ENCODE results near the gene TAF1.
"Not testable (repeated sequence)": the region's sequence is repeated elsewhere in the genome, so short reads cannot be mapped to it uniquely, and the experiment has no call there.

Gene TAF1

DNA sequence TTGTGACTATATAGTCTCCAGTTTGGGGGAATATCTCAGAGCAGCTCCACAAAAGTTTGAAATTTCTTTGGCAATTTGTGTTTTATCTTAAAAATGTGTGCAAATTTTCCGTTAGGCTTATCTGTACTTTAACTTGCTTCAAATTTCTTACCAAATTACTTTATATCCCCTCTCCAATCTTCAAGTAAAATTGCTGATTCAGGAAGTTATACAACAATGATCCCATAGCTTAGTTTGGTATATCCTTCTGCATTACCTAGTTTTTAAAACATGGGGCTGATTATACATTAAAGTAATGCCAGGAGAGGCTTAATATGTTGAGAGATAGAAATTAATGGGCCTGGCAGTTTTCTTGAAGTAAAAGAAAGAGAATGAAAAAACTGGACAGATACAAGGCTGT, 66.6 kb downstream of the TAF1 start:
- DNase-seq: no peak

DNA sequence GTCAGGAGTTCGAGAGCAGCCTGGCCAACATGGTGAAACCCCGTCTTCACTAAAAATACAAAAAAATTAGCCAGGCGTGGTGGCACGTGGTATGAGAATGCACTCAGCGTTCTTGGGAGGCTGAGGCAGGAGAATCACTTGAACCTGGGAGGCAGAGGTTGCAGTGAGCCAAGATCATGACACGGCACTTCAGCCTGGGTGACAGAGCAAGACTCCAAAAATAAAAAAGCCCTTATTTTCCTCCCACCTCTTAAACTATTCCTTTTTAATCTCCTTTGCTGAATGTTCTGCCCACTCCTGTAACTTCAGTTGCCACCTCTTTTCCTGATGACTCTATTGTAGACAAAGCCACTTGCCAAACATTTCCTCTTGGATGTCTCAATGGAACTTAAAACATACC, 72.6 kb downstream of the TAF1 start:
- no peak for DNase-seq

DNA sequence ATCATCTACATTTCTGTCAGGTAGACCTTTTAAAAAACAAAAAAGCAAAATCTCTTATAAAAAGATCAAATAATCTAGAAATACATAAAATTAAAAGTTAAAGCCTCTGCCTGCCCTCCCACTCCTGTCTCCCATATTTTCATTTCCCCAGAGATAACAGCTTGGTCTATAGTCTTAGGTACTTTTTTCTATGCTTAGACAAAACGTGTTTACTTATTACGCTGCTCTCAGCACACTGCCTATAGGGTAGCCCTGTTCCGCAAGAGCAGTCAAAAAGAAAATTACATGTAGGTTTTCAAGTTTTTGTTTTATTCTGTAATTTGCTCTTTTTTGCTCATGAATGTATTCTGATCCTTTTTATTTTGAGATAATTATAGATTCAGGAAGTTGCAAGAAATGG, 73.3 kb downstream of the TAF1 start:
- no peak for DNase-seq

DNA sequence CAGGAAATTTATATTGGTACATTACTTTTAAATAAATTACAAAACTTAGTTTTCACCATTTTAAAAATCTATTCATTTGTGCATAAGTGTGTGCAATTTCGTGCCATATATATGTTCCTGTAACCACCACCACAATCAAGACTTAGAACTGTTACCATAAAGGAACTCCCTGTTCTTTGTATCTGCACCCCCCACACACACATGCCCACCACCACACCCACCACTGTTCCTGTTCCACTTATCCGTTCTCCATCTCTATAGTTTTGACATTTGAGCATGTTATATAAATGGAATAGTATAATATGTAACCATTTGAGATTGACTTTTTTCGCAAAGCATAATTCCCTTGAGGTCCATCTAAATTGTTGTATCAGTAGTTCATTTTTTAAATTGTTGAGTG, 73.7 kb downstream of the TAF1 start:
- no peak for DNase-seq

DNA sequence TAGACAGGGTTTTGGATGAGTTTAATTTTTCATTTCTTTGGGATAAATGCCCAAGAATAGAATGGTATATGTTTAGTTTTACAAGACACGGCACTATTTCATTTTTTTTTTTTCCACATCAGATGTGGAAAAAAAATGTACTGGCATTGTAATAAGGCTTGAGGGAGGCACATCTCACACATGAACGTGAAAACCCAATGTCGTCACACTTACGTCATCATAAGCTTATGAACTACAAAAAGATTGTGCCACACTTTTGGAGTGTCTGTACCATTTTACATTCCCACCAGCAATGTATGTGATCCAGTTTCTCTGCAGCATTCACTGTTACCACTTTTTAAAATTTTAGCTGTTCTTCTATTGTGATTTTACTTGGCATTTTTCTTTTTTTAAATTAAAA, 74.2 kb downstream of the TAF1 start:
- DNase-seq: no peak

DNA sequence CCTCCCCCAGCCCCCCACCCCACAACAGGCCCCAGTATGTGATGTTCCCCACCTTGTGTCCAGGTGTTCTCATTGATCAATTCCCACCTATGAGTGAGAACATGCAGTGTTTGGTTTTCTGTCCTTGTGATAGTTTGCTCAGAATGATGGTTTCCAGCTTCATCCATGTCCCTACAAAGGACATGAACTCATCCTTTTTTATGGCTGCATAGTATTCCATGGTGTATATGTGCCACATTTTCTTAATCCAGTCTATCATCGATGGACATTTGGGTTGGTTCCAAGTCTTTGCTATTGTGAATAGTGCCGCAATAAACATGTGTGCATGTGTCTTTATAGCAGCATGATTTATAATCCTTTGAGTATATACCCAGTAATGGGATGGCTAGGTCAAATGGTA, 75.7 kb downstream of the TAF1 start:
- not testable (repeated sequence) for DNase-seq

DNA sequence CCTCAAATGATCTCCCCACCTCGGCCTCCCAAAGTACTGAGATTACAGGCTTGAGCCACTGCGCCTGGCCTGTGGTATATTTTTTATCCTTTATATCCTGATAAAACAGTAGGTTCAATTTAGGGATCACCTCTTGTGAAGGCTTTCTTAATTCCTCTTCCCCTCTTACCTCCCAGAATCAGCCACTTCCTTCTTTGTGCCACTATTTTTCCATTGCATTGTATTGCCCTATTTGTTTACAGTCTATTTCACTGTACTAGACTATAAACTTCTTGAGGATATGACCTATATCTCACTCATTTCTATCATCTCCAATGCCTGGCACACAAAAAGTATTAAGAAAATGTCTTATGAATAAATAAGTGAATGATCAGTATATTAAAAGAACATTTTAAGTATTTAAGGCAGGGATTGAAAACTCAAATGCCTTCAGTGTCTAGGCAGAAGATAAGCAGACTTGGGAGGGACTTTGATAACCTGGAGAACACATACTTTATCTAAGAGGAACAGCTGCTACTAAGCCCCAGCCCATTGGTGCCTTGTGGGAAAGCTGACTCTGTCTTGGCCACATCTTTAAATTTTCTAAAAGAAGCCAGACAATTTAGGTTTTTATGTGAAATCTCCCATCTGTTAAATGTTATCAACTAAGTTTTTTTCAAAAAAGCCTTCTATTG, 84.4 kb downstream of the TAF1 start:
- no peak for DNase-seq

DNA sequence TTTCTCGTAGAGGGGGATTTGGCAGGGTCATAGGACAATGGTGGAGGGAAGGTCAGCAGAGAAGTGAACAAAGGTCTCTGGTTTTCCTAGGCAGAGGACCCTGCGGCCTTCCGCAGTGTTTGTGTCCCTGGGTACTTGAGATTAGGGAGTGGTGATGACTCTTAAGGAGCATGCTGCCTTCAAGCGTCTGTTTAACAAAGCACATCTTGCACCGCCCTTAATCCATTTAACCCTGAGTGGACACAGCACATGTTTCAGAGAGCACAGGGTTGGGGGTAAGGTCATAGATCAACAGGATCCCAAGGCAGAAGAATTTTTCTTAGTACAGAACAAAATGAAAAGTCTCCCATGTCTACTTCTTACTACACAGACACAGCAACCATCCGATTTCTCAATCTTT, 85.4 kb downstream of the TAF1 start:
- not testable (repeated sequence) for DNase-seq

DNA sequence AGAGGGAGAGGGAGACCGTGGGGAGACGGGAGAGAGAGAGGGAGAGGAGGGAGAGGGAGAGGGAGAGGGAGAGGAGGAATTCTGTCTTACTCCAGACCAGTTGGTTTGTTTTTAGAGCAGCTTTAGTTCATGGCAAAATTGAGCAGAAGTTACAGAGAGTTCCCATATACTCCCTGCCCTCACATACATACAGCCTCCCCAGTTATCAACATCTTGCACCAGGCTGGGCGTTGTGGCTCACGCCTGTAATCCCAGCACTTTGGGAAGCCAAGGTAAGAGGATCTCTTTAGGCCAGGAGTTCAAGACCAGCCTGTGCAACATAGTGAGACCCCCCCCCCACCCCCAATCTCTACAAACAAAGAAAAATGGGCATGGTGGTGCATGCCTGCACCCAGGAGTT, 86.9 kb downstream of the TAF1 start:
- DNase-seq: no peak

DNA sequence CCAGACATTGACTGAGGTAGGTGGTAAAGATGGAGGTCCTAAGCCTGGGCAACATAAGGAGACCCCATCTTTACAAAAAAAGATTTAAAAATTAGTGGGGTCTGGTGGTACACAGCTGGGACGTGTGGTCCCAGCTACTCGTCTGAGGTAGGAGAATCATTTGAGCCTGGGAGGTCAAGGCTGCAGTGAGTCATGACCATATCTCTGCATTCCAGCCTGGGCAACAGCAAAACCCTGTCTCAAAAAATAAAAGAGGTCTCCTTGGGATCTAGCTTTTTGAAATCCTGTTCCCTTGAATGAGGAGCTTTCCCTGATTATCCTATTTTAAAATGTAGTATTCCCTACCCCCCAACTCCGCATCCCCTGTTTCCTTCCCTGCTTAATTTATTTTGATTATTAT, 88.1 kb downstream of the TAF1 start:
- DNase-seq: no peak

DNA sequence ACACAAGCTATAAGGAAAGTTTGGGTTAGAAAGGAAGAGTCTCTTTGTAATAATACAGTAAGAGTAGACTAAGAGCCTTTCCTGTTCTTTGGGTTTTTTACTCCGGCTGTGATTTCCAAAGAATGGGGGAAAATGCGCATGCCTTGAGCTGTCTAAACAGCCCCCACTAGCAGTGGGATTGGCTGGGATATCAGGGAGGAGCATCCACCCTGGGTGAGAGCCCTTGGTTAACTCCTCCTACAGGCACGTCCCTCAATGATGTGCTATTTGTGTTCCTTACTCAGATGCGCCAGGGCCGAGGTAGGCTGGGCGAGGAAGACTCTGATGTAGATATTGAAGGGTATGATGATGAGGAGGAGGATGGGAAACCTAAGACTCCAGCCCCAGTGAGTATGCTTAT, 92.7 kb downstream of the TAF1 start:
- DNase-seq: no peak

DNA sequence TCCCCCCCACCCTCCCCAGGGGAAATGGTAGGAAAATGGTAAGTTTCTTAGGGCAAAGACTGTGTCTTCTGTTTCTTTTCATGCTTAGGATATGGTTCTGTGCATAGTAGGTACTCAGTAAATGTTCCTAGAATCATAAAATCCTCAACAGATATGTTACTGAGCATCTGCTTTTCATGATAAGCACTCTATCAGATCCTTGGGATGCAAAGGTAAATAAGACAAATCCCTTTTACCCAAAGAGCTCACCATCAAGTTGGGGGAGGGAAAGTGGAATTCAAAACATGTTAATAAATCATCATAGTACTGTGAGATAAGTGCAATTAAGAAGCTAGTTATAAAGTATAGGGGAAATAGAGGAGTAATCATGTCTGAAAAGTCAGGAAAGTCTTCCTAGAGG, 98.8 kb downstream of the TAF1 start:
- DNase-seq: no peak

DNA sequence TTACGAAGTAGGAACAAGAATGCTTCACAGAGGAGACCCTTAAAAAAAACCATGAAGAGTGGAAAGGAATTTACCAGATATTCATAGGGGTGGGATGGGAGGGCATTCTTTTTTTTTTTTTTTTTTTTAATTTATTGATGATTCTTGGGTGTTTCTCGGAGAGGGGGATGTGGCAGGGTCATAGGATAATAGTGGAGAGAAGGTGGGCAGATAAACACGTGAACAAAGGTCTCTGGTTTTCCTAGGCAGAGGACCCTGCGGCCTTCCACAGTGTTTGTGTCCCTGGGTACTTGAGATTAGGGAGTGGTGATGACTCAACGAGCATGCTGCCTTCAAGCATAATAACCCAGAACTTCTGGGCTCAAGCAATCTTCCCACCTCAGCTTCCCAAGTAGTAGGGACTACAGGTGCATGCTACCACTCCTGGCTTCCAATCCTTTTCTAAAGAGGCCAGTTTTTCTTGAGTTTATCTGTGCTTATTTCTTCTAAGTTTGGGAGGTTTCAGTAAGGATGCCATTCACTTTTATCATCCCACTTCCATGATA, 100.9 kb downstream of the TAF1 start:
- no peak for DNase-seq

DNA sequence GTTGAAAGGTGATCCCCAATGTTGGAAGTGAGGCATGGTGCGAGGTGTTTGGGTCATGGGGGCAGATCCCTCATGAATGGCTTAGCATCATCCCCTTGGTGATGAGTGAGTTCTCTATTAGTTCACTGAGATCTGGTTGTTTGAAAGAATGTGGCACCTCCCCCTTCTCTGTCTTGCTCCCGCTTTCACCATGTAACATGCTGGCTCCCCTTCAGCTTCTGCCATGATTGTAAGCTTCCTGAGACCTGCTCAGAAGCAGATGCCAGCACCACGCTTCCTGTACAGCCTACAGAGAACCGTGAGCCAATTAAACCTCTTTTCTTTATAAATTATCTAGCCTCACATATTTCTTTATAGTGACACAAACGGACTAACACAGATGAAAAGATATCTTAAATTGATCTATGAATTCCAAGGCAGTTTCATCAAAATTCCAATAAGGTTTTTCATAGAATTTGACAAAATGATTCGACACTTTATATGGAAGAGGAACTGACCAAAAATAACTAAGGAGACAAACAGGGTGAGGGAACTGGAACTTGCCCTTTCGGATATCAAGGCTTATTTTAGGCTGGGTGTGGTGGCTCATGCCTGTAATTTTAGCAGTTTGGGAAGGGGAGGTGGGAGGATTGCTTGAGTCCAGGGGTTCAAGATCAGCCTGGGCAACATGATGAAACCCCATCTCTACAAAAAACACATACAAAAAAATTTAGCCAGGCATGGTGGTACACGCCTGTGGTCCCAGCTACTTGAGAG, 109.8 kb downstream of the TAF1 start:
- no peak for DNase-seq

DNA sequence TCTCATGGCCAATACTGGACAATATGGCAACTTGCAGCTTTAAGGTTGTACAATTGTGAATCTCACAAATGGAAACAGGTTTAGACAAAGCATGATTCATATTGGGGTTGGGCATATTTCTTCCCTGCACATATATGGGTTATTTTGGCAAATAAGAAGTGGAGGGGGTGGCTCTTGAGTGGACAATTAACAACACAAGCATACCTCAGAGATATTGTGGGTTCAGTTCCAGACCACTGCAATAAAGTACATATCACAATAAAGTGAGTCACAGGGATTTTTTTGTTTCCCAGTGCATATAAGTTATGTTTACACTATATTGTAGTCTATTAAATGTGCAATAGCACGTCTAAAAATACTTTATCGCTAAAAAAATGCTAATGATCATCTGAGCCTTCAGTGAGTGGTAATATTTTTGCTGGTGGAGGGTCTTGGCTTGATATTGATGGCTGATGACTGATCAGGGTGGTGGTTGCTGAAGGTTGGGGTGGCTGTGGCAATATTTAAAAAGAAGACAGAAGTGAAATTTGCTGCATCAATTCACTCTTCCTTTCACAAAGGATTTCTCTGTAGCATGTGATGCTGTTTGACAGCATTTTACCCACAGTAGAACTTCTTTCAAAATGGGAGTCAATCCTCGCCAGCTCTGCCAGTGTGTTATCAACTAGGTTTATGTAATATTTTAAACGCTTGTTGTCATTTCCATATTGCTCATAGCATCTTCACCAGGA, 116.2 kb downstream of the TAF1 start:
- no peak for DNase-seq

DNA sequence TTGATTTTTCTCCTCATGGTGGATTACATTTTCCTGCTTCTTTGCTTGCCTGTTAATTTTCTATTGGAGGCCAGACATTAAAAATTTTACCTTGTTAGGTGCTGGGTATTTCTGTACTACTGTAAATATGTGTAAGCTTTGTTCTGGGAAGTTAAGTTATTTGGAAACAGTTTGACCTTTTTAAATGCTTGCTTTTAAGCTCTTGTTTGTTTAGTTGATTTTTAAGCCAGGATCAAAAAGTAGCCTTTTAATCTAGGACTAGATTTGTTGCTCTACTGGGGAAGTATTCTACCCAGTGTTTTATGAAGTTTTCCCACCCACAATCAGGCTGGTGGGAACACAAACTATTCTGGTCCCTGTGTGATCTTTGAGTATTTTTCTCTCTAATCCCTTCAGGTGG, 121.7 kb downstream of the TAF1 start:
- no peak for DNase-seq

DNA sequence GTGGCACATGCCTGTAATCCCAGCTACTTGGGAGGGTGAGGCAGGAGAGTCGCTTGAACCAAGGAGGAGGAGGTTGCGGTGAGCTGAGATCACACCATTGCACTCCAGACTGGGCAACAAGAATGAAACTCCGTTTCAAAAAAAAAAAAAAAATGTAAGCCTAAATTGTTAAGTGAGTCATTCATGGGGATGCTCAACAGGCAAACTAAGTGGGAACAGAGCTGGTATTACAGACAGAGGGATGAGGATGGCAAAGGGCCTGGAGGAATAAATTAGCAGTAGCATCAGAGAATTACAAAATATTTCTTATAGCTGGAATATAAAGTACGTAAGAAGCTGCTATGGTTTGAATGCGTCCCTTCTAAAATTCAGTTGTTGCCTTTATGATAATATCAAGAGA, 123.4 kb downstream of the TAF1 start:
- DNase-seq: no peak

DNA sequence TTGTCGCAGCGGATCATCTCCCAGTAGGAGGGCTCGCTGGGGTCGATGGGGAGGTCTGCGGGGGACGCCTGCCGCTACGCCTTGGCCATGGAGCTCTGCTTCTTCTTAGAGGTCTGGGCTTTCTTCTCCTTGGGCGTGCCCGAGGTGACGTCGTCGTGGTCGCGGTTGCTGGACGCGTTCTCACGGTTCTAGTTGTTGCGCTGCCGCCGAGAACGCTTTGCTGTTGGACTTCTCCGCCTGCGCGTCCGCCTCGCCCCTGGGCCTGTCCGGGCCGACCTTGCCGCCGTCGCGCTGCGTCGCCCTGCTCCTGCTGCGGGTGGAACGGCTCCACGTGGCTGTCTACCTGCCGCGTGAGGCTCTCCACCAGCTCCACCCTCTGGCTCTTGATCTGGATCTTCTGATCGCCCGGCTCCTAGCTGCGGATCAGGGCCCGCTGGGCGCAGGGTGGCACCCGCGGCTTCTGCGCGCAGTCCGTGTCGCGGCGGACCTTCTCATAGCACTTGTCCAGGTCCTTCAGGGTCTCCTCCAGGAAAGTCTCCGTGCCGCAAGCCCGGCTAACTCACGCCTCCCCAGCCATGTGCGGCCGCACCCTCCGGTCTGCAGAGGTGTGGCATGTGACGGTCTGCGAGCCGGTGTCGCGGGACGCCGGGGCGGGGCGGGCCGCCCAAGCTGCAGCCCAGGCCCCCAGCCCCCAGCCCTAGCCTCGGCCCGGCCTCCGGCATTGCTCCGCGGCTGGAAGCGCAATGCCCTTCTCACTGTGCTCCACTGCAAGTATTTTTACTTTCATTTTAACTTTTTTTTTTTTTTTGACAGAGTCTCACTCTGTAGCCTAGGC, 126.3 kb downstream of the TAF1 start:
- no peak for DNase-seq

DNA sequence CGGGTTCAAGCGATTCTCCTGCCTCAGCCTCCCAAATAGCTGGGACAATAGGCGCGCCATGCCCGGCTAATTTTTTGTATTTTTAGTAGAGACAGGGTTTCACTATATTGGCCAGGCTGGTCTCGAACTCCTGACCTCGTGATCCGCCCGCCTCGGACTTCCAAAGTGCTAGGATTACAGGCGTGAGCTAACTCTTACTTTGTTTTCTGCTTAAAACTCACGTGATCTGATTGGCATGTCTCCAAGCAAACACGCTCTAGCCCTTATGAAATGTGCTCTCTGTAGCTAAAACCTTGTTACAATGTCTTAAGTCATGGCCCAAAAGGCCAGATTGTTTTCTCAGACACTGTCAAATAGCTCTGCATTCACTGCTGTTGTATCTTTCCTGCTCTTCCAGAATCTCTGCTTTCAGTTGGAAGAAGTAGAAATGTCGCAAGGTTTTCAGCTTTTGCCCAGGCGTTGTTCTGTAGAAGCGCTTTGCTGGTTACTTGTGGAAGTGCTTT, 127.0 kb downstream of the TAF1 start:
- DNase-seq: no peak

DNA sequence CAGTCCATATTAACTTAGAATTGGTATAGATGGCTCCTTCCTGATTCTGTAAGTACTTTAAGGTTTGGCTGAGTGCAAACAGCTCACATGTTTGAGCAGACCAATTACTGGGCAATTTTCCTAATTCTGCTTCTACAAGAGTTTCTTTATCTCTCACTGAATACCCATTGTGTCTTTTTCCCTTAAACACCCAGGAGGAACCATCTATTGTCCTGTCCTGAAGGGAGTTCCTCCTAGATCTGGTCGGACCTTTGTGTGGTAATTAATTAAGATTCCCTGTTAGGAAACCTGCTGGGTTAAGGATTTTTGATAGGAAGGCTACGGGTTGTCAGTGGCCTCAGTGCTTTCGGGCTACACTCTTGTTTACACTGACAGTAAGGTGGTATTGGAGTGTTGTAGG, 129.8 kb downstream of the TAF1 start:
- DNase-seq: not testable (repeated sequence)

DNA sequence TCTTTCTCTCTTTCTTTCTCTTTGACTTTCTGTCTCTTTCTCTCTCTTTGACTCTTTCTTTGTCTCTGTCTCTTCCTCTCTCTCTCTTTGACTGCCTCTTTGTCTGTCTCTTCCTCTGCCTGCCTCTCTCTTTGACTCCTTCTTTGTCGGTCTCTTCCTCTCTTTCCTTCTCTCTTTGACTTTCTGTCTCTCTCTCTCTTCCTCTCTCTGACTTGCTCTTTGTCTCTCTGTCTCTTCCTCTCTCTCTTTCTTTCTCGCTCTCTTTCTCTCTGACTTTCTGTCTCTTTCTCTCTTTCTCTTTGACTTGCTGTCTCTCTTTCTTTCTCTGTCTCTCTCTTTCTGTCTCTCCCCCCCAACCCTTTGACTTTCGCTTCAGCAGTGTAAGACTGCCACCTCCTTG, 130.3 kb downstream of the TAF1 start:
- no peak for DNase-seq

DNA sequence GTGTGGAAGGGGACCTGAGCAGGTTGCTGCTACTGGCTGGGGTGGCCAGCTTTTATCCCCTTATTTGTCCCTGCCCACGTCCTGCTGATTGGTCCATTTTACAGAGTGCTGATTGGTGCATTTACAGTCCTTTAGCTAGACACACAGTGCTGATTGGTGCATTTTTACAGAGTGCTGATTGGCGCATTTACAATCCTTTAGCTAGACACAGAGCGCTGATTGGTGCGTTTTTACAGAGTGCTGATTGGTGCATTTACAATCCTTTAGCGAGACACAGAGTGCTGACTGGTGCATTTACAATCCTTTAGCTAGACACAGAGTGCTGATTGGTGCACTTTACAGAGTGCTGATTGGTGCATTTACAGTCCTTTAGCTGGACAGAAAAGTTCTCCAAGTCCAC, 135.9 kb downstream of the TAF1 start:
- DNase-seq: not testable (repeated sequence)

DNA sequence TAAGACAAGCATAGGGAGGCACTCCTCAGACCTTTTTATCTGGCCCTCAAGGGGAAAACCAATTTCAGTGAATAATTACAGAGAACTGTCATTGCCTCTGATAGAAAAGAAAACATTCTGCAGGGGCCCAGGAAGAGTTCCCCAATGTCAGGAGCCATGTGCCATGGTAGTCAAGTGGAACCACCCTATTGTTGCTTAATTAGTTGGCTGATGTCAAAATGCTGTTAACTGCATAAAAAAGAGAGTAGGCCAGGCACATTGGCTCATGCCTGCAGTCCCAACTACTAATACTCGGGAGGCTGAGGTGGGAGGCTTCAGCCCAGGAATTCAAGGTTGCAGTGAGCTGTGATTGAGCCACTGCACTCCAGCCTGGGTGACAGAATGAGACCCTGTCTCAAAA, 138.2 kb downstream of the TAF1 start:
- DNase-seq: no peak

Measured in NCI-H1048 (cell line).